ENCODE data around the gene CPM.
A peak's percentile ranks its signal among the peaks of the same experiment; 100 is the strongest.

The CPM gene
- 0.98 to 80.1 (median 2.9) reads per million in 3 experiments for total RNA-seq

GRCh38 chr12:68932961-68933893 is at the start of gene CPM:
Gene CPM, minus strand, starts transcription at chr12:68933171. Its CDS starts 334 bp downstream, at chr12:68932837.
- DNase-seq, result peak; percentile 57

- DNase-seq, result no peak
Observed at GRCh38 chr12:68981516-68981915, 48.5 kb upstream of the CPM start.

- no peak for DNase-seq
Observed at GRCh38 chr12:68980476-68981212, 47.7 kb upstream of the CPM start.

- no peak for DNase-seq
Observed at GRCh38 chr12:68978678-68979077, 45.7 kb upstream of the CPM start.

- DNase-seq, result no peak
Observed at GRCh38 chr12:68977909-68978610, 45.1 kb upstream of the CPM start.

GRCh38 chr12:68977335-68977734 is 44.4 kb upstream of the CPM start:
- DNase-seq, result no peak

- DNase-seq, result no peak
Observed at GRCh38 chr12:68976395-68976841, 43.4 kb upstream of the CPM start.

GRCh38 chr12:68975811-68976210 is 42.8 kb upstream of the CPM start:
- DNase-seq, result no peak

- DNase-seq, result no peak
Observed at GRCh38 chr12:68972595-68972994, 39.6 kb upstream of the CPM start.

- DNase-seq, result no peak
Observed at GRCh38 chr12:68971404-68971803, 38.4 kb upstream of the CPM start.

GRCh38 chr12:68970951-68971350 is 38.0 kb upstream of the CPM start:
- DNase-seq, result no peak

- no peak for DNase-seq
Observed at GRCh38 chr12:68970306-68970705, 37.3 kb upstream of the CPM start.

- DNase-seq, result no peak
Observed at GRCh38 chr12:68967046-68967445, 34.1 kb upstream of the CPM start.

GRCh38 chr12:68963856-68964745 is 31.1 kb upstream of the CPM start:
- no peak for DNase-seq

GRCh38 chr12:68962877-68963855 is 30.2 kb upstream of the CPM start:
- DNase-seq, result no peak

GRCh38 chr12:68959891-68960464 is 27.0 kb upstream of the CPM start:
- DNase-seq, result no peak

- no peak for DNase-seq
Observed at GRCh38 chr12:68959143-68959858, 26.3 kb upstream of the CPM start.

- DNase-seq, result no peak
Observed at GRCh38 chr12:68958322-68958721, 25.4 kb upstream of the CPM start.

- DNase-seq, result no peak
Observed at GRCh38 chr12:68957273-68957672, 24.3 kb upstream of the CPM start.

GRCh38 chr12:68956466-68956865 is 23.5 kb upstream of the CPM start:
- DNase-seq, result no peak

All from central memory CD4-positive, alpha-beta T cell (primary cell).